Caco-2 (cell line): Measurements from ENCODE around the gene CARS2. TPM values are rescaled to one million over a fixed set of nuclear protein-coding genes. Genes with fewer than 3 reads are reported as not detected.

Experiments used
- BruUV-seq: library from RNA; stranded (reverse); fragments of 400-500 nt; replicated peaks from 2 replicates; lab custom pipeline; 2021; lab: Mats Ljungman, UMichigan
- CTCF ChIA-PET: fragments of 300-600 bp; sonication (Branson Sonifier 250); formaldehyde crosslinking; loops from one replicate; lab custom pipeline; 2022; ENCODE audit warnings: antibody characterized with exemption; lab: Charles Lee
- POLR2A ChIA-PET: fragments of 300-600 bp; sonication (Branson Sonifier 250); formaldehyde crosslinking; loops from one replicate; lab custom pipeline; 2022; ENCODE audit warnings: antibody characterized with exemption; lab: Charles Lee
- DNase-seq, 2 experiments: peaks; one replicate each; pipeline versions ENCODE4 v3.0.0 to v3.0.0-alpha.2; 2020 to 2022
- H3K27me3 ChIP-seq: replicated peaks from 2 replicates; pipeline ENCODE4 v1.6.0; 2011; ENCODE audit warnings: low read length; ENCODE audit not compliant: control insufficient read depth, insufficient read depth
- H3K36me3 ChIP-seq: 2 replicates; pipeline ENCODE4 v1.5.1; 2011; ENCODE audit warnings: low read length; ENCODE audit not compliant: control insufficient read depth, insufficient read depth
- H3K4me1 ChIP-seq: fragments of 250-450 bp; sonication (Bioruptor Pico); 2 replicates; pipeline ENCODE4 v1.5.1; 2020; ENCODE audit warnings: mild to moderate bottlenecking
- H3K4me3 ChIP-seq: 2 replicates; pipeline ENCODE4 v1.5.1; 2011; ENCODE audit warnings: low read depth, mild to moderate bottlenecking, control low read depth, low read length
- H3K9me3 ChIP-seq: fragments of 250-450 bp; sonication (Bioruptor Pico); 2 replicates; pipeline ENCODE4 v1.5.1; 2020; ENCODE audit warnings: mild to moderate bottlenecking, moderate library complexity
- H3K27ac Mint-ChIP-seq: one replicate; pipeline ENCODE4 v1.8.0; 2022; ENCODE audit warnings: mixed read lengths; ENCODE audit not compliant: unreplicated experiment
- H3K27me3 Mint-ChIP-seq: one replicate; pipeline ENCODE4 v1.8.0; 2022; ENCODE audit warnings: mixed read lengths; ENCODE audit not compliant: insufficient read depth, unreplicated experiment
- H3K36me3 Mint-ChIP-seq: one replicate; pipeline ENCODE4 v1.8.0; 2022; ENCODE audit warnings: mild to moderate bottlenecking, mixed read lengths; ENCODE audit not compliant: insufficient read depth, unreplicated experiment
- H3K4me1 Mint-ChIP-seq: one replicate; pipeline ENCODE4 v1.8.0; 2022; ENCODE audit warnings: low read depth, mixed read lengths; ENCODE audit not compliant: unreplicated experiment
- H3K4me3 Mint-ChIP-seq: one replicate; pipeline ENCODE4 v1.8.0; 2022; ENCODE audit warnings: mild to moderate bottlenecking, moderate library complexity, mixed read lengths; ENCODE audit not compliant: unreplicated experiment
- H3K9me3 Mint-ChIP-seq: one replicate; pipeline ENCODE4 v1.8.0; 2022; ENCODE audit warnings: mixed read lengths; ENCODE audit not compliant: unreplicated experiment
- intact Hi-C: fragments of 100-400 bp; cut with micrococcal nuclease; formaldehyde crosslinking; loops from one replicate; pipeline ENCODE4 v1.10.0; 2022; ENCODE audit not compliant: unreplicated experiment
- total RNA-seq: library from RNA; stranded (reverse); gene quantifications from 2 replicates; pipeline ENCODE4 v1.2.3, GENCODE V29; 2022
- TF ChIP-seq, protein P1 (sequence below), 2 experiments: fragments of 200-600 bp in 1 of 2; IDR thresholded peaks; 1 replicate in 1 of 2; 2 replicates in 1 of 2; pipeline versions ENCODE4 v1.5.1 to v1.8.0; 2011 to 2022; ENCODE audit warnings: antibody characterized with exemption in 1 of 2, control low read depth in 1 of 2, inconsistent platforms in 1 of 2, low read depth in 1 of 2, low read length in 1 of 2, mild to moderate bottlenecking in 1 of 2, moderate library complexity in 1 of 2; ENCODE audit not compliant: insufficient read depth in 1 of 2, severe bottlenecking in 1 of 2, unreplicated experiment in 1 of 2

Gene CARS2
- total RNA-seq, 1 experiment from 2014 or later, result 63.1 TPM

DNA sequence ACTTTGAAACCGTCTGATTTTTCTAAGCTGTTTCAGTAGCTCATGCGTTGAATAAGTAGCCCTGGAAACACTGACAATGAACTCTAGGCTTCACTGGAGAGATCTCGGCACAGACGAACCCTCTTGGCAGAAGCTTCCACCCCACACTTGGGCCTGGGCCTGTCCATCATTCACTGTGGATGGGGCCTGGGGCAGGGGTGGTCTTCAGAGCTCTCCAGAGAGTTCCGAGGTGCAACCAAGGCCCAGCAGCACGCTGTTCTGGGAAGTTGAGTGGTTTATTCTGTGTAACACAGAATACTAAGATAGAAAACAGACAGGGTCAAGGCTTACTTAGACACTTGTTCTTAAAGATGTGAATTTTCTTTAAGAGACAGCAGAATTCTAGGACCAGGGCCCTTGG, 68.6 kb downstream of the CARS2 start:
- intact Hi-C loops, result no loop called here
- Histone ChIP-seq H3K9me3 (no peaks in the 10 kb centered on the region), H3K27me3 (no peaks in the 10 kb centered on the region), H3K4me3 (no peak overlapping the region), H3K36me3 (peaks cover 4% of the 10 kb centered on the region), H3K4me1 (no peaks in the 10 kb centered on the region)
- Mint-ChIP-seq H3K27me3 (no peaks in the 10 kb centered on the region), H3K36me3 (peaks cover 81% of the 10 kb centered on the region), H3K4me3 (no peak overlapping the region), H3K27ac (no peak overlapping the region), H3K9me3 (no peaks in the 10 kb centered on the region), H3K4me1 (no peaks in the 10 kb centered on the region)
- CTCF ChIA-PET, result no interaction called here
- POLR2A ChIA-PET, result interaction anchor here (0.7 kb wide), 1 partner anchor 75 kb away, joined by 3 read pairs; no protein-coding TSS in a partner anchor
- TF ChIP-seq, protein P1, sequence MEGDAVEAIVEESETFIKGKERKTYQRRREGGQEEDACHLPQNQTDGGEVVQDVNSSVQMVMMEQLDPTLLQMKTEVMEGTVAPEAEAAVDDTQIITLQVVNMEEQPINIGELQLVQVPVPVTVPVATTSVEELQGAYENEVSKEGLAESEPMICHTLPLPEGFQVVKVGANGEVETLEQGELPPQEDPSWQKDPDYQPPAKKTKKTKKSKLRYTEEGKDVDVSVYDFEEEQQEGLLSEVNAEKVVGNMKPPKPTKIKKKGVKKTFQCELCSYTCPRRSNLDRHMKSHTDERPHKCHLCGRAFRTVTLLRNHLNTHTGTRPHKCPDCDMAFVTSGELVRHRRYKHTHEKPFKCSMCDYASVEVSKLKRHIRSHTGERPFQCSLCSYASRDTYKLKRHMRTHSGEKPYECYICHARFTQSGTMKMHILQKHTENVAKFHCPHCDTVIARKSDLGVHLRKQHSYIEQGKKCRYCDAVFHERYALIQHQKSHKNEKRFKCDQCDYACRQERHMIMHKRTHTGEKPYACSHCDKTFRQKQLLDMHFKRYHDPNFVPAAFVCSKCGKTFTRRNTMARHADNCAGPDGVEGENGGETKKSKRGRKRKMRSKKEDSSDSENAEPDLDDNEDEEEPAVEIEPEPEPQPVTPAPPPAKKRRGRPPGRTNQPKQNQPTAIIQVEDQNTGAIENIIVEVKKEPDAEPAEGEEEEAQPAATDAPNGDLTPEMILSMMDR (IDR thresholded peaks at IDR 0.05; ENCODE audit: insufficient read depth in 1 of 2, low read depth in 1 of 2, low read length in 1 of 2, severe bottlenecking in 1 of 2, unreplicated experiment in 1 of 2), result no peak
- no TSS peak for BruUV-seq
- no peak for DNase-seq

DNA sequence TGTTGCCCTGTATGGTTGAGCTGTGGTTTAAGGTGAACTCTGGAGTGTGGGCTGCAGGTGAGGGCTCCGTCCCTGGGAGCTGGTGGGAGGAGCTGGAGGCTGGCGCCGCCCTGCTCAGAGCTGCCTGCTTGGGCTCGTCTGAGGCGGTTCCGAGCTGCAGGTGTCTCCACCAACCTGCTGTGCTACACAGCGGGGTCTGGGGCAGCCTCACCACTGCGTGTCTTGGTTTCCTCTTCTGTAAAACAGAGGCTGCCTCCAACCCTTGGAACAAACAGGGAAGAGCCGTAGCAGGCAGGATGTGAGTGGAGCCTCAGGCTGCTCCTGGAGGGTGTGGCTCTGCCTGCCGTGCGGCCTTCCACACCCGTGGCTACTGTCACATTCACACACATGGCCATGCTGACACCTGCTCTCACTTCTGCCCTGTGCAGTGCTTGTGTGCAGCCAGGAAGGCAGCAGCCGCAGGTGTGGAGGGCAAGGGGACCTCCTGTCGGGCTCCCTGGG, 69.2 kb downstream of the CARS2 start:
- BruUV-seq, result no TSS peak
- Histone ChIP-seq H3K4me3 (no peak overlapping the region), H3K9me3 (no peaks in the 10 kb centered on the region), H3K4me1 (no peaks in the 10 kb centered on the region), H3K27me3 (no peaks in the 10 kb centered on the region), H3K36me3 (peaks cover 4% of the 10 kb centered on the region)
- ChIA-PET POLR2A (interaction anchor here (0.7 kb wide), 1 partner anchor 76 kb away, joined by 3 read pairs; no protein-coding TSS in a partner anchor), CTCF (no interaction called here)
- peaks cover 82% of the 10 kb centered on the region for H3K36me3 Mint-ChIP-seq
- TF ChIP-seq, protein P1 (IDR thresholded peaks at IDR 0.05; ENCODE audit: insufficient read depth in 1 of 2, low read depth in 1 of 2, low read length in 1 of 2, severe bottlenecking in 1 of 2, unreplicated experiment in 1 of 2), result no peak
- intact Hi-C loops, result no loop called here
- no peaks in the 10 kb centered on the region for H3K9me3 Mint-ChIP-seq
- no peak for DNase-seq
- no peak overlapping the region for H3K27ac Mint-ChIP-seq
- no peaks in the 10 kb centered on the region for H3K4me1 Mint-ChIP-seq
- no peak overlapping the region for H3K4me3 Mint-ChIP-seq
- H3K27me3 Mint-ChIP-seq, result no peaks in the 10 kb centered on the region

DNA sequence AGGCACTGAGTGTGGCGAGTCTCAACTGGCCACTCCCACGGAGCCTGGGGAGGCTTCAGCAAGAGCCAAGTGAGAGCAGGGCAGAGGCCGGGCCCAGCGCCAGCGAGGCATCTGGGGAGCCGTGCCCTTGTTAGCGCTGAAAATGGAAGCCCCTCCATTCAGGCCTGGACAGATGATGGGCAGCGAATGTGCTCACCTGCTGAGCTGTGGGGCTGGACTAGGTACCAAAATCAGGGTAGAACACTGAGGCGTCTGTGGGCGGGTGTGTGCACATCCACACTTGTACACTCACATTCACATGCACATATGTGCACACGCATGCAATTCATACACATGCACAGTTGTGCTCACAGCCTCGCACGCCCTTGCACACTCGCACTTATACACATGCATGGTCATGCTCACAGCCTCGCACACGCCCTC, 69.9 kb downstream of the CARS2 start:
- intact Hi-C loops, result no loop called here
- Histone ChIP-seq H3K9me3 (no peaks in the 10 kb centered on the region), H3K36me3 (peaks cover 2% of the 10 kb centered on the region), H3K4me1 (no peaks in the 10 kb centered on the region), H3K27me3 (no peaks in the 10 kb centered on the region), H3K4me3 (no peak overlapping the region)
- Mint-ChIP-seq H3K36me3 (peaks cover 81% of the 10 kb centered on the region), H3K4me3 (no peak overlapping the region), H3K27ac (no peak overlapping the region), H3K27me3 (no peaks in the 10 kb centered on the region), H3K4me1 (no peaks in the 10 kb centered on the region), H3K9me3 (no peaks in the 10 kb centered on the region)
- no TSS peak for BruUV-seq
- ChIA-PET POLR2A (no interaction called here), CTCF (no interaction called here)
- DNase-seq, result no peak
- TF ChIP-seq, protein P1 (IDR thresholded peaks at IDR 0.05; ENCODE audit: insufficient read depth in 1 of 2, low read depth in 1 of 2, low read length in 1 of 2, severe bottlenecking in 1 of 2, unreplicated experiment in 1 of 2), result no peak
